Measurements from ENCODE around the gene ECI2. TPM values are rescaled to one million over a fixed set of nuclear protein-coding genes. Genes with fewer than 3 reads are reported as not detected.

ECI2 gene
- total and polyA plus RNA-seq, 10 of the 15 experiments (the other 5 are each of a cell fraction or from before 2014, with no cell fraction given), result 38.7 to 129 (median 60.1) TPM

GRCh38 chr6:4139272-4139671 lies 3.9 kb upstream of the ECI2 start (continued):
- TF ChIP-seq REST (IDR thresholded peaks at IDR 0.05; ENCODE audit: low read depth, low read length) (no peak), PAX8 (IDR thresholded peaks at IDR 0.05) (no peak), ZBTB33 (IDR thresholded peaks at IDR 0.05) (no peak), RAD51 (IDR thresholded peaks at IDR 0.05) (no peak), USF1 (IDR thresholded peaks at IDR 0.05; ENCODE audit: borderline replicate concordance, extremely low read length, insufficient read depth, low read depth, low read length) (no peak), IKZF2 (IDR thresholded peaks at IDR 0.05) (peak; percentile 66 to 67; a peak in 2 of 4 replicates), NKRF (conservative IDR thresholded peaks at IDR 0.05) (no peak), E2F8 (IDR thresholded peaks at IDR 0.05; ENCODE audit: low read depth, partially characterized antibody) (peak; percentile 20), SP1 (IDR thresholded peaks at IDR 0.05; ENCODE audit: low read depth, low read length) (no peak), CREB1 (IDR thresholded peaks at IDR 0.05; ENCODE audit: low read depth) (no peak)
